Endothelial cell of hepatic sinusoid (primary cell): Measurements from ENCODE around the gene SMIM43.

ENCODE experiments used
- in situ Hi-C: cut with HindIII; loops from 2 replicates; pipeline ENCODE4 v1.10.0; 2017; ENCODE audit warnings: low sequenced_read_pairs

SMIM43 gene

DNA sequence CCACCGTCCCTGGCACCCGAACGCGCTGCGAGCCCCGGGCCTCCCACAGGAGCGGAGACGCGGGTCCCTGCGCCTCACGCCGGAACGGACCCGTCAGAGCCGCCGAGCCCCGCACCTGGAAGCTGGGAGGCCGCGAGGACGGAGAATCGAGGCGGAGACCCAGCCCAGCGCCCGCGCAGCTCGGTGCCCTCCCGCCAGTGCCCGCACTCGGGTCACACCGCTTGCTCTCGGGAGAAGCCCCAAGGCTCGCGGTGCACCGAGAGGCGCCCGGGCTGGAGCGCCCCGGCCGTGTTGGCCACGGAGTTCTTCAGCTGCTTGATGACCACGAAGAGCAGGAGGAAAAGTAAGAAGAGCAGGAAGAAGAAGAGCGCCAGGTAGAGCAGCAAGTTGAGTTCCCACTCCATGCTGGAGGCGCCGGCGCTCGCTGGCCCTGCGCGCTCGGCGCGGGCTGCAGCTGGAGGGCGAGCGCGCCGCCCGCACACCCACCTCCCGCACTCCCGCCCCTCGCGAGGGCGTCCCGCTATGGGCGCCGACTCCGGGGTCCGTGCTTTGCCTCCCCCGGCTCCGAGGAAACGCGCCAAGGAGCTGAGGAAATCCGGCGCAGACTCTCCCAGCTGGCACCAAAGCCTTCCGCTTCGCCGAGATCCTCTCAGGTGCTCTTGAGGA lies at the start of gene SMIM43:
Gene SMIM43, minus strand, starts transcription at position 463 of the 666 bp plus-strand sequence. Its CDS starts 59 bp downstream, at position 404.
- in situ Hi-C loops: no loop called here

DNA sequence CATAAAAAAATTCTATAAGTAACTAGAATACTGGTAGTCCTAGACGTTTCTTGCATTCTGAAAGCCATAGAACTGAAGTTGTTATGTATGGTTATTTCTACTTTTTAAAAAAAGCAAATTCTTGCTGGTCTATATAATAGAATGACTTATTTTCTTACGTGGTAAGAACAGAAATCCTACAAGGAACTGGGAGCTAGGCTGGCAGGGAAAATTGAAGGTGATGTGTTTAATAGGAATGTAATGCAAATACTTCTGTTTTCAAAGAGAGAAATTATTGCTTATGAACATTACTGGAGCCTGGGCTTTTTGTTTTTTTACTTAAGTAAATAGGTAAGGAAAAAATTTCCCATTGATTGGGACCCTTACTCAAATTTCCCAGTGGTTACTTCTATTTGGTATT lies 49.8 kb upstream of the SMIM43 start:
- in situ Hi-C loops: loop anchor here (10.0 kb wide), 2 partner anchors 100 to 130 kb away; no protein-coding TSS in a partner anchor

DNA sequence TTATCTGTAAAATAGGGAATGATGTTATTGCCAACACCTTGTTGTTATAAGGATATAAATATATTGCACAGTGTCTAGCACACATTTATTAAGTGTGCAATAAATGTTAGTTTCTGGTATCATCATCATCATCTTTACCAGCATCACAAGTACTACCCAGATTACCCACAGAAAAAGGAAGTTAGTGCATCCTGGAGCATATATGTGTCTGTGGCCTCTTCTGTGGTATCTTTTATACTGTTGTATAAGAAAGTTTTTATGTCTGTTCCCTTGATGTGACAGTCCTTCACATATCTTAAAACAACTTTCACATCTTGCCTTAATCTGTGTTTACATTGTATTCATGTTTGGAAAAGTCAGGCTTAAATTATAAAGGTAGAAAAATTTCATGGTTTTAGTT lies 46.2 kb upstream of the SMIM43 start:
- in situ Hi-C loops: loop anchor here (10.0 kb wide), 2 partner anchors 96 to 126 kb away; no protein-coding TSS in a partner anchor

DNA sequence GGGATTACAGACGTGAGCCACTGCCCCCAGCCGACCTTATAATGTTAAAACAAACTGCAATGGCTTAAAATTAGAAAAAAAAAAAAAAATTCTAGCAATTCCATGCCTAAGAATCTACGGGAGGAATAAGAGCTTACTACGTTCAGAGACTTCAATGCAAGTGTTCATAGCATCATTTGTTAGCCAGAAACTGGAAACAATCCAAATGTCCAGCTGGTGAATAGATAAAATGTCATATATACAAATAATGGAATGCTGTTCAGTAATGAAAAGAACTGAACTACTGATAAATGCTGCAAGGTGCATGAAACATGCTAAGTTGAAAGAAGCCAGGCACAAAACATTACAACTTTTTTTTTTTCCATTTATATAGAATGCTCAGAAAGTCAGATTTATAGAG lies 41.4 kb upstream of the SMIM43 start:
- in situ Hi-C loops: no loop called here

DNA sequence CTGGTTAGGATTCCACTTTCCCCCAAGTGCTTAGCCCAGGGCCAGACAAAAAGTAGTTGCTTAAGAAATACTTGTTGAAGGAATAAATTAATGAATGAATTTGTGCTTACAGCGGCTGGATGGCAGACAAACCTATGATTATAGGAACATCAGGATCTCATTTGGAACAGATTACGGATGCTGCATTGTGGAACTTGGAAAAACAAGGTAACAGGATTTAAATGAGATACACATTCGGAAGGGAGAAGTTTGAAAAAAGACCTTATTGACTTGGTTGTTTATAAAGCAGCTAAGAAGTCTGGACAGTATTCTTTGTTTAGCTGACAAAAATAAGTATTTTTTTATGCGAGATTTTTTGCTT lies 36.7 kb upstream of the SMIM43 start:
- in situ Hi-C loops: no loop called here

DNA sequence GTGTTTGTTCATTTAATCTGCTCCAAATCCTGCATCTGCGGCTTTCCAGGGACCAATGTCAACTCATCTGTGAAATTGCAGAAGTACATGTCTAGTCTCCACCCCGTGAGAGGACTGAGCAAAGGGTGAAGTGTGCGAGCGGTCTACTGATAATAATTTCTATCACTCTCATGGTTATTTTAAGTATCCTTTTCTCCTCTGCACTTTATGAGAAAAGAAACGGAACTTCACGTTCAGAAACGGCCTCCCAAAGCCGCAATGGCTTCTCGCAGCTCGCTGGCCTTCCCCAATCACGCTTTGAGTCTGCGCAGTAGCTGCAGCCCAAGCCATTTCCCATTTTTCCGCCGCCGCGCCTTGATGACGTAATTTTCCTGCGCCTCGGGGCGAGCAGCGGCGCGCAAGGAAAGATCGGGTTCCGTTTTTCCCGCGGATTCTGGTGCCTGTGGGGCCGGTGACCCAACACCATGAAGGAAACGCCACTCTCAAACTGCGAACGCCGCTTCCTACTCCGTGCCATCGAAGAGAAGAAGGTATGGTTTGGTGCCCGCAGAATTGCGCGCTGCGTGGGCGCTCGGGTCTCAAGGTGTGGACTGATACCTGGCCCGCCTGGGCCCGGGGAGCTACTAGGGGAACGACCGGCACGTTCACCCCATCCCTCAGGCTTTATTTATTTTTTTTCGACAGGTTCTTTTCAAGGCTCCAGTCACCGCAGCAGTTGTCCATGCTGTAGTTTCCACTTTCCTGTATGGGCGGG lies 36.2 kb upstream of the SMIM43 start, which contains the start of gene EXOSC9:
Gene EXOSC9, plus strand, starts transcription at position 363 of the 754 bp plus-strand sequence. Its CDS starts 102 bp downstream, at position 465.
- in situ Hi-C loops: no loop called here

DNA sequence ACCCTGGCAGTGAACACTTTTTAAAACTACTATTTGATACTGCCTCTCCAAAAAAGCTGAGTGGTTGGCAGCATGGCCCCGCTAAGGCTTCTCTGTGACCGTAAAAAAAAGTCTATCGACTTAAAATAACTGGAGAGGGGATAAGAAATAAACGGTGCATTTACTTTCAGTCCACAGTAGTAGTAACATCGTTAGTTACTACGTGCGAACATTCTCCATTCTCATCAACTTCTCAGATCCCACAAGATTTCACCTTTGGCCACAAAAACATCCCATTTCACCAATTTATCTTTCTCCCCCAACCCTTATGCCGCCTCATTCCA lies 35.6 kb upstream of the SMIM43 start:
- in situ Hi-C loops: no loop called here

DNA sequence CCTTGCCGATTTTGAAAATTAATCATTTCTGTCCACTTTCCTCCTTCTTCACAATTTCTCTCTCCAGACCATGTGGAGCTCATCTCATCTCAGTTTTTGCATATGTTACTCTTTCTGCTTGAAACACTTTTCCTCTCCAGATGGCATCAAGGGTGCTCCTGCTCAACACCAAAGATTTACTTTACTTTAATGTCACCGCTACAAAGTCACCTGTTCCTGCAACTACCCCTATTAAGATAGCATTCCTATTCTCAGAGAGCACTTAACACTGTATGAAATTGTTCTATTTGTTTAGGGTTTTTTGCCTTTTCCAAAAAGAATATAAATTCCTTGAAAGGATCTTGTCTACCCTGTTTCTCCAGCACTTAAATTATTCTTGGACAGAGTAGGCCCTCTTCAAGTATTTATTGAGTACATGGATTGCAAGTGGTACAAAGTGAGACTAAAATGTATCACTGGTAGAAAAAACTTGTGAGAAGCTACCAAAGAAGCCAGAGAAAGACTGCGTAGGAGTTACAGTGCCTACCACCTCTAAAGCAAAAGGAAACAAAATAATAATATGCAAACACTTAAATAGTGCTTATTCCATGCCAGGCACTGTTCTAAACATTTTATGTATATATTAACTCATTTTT lies 35.0 kb upstream of the SMIM43 start:
- in situ Hi-C loops: no loop called here

DNA sequence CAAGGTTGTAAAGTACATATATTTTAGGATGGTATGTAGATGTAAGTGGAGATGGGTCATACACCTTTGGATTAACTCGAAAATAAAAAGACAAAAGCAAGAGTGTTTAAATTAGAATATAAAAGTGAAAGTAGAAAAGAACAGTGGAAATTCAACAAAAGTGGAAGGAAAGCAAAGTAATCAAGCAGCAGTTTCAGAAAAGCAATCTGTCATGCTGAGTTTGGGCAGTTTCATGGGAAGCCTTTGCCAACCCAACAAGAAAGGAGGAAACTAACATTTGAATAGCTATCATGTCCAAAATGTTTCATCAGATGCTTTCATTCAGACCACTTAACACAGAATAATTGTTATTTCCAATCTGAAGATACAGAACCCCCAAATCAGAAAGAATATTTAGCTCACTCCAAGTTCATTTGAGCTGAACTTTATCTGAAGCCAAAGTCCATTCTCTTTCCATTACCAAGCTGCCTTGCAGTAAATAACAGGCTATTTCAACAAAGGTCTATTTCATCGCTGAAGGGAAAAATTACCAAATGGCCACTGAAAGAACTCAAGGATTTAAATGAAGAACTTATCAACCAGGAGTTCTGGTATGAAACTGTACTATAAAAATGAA lies 34.4 kb upstream of the SMIM43 start:
- in situ Hi-C loops: no loop called here

DNA sequence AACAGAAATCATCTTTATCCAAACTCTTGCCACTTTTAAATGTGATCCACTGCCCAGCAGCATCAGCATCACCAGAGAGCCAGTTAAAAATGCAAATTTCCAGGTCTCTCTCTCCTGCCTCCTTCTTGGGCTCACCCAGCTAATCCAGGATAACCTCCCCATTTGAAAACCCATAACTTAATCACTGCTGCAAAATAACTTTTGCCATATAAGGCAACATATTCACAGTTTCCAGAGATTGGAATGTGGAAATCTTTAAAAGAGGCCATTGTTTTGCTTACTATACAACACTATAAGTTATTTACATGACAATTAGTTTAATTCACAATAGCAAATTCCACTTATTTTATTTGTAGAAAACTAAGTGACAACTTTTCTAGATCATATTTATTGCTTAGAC lies 31.3 kb upstream of the SMIM43 start:
- in situ Hi-C loops: no loop called here

DNA sequence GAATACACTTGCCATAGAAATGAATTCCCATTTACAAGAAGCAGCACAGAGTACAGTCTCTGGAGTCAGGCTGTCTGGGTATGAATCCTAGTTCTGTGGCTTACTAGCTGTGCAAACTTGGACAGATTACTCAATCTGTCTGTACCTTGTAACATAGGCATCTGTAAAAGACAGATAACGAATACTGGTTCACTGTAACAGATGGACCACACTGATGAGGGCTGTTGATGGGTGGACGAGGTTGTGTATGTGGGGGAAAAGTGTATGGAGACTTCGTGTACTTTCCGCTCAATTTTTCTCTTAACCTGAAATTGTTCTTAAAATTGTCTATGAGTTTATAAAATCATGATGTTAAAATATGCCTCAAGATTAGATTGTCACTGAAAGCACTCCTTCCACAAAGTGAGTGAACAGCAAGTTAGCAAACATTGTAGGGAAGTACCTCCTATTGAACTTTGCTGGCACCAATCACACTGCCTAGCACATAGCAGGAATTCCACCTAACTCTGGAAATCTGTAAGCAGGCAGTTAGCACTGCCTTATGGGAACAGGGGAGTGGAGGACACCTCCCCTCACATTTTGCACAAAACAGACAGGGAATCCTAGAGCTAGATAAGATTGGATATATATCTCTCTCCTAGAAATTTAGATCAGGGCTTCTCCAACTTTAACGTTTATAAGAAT lies 29.7 kb upstream of the SMIM43 start:
- in situ Hi-C loops: no loop called here

DNA sequence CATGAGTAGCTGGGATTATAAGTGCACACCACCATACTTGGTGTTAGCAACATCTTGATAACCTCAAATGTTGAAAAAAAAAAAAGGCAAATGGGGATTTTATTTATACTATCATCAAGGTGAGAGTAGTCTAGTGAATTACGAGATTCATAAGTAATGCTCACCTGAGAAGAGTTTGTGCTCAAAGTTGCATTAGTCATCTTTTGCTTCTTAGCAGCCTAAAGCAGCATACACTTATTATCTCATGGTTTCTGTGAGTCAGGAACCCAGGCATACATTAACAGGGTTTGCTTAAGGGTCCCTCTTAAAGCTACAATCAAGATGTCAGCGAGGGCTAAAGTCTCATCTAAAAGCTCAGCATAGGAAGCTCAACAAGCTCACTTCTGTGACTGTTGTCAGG lies 28.0 kb upstream of the SMIM43 start:
- in situ Hi-C loops: no loop called here

DNA sequence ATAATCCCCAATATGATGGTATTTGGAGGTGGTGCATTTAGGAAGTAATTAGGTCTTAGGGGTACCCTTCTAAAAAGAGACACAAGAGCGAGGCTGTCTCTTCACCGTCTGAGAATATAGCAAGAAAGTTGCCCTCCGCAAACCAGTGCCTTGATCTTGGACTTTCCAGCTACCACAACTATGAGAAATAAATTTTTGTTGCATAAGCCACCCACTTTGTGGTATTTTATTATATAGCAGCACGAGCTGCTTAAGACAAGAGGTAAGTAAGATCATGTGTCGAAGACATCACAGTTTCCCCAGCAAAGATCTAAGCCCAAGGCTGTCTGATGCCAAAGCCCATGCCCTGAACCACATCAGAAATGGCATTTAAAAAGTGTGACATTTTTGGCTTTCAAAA lies 26.5 kb upstream of the SMIM43 start:
- in situ Hi-C loops: no loop called here

DNA sequence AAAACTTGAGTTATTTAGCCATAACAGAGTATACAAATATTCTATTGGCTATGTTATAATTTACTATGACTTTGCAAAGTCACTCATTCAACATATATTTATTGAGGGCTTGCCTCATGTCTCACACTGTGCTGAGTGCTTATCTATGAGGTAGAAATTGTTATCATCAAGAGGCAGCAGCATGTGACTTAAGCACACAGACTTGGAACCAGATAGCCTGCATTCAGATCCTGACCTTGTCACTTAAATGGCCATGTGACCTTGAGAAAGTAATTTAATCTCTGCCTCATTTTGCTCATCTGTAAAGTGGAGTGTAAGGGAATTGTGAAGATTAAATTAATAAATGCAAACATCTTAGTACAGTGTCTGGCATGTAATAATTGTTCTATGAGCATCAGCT lies 26.0 kb upstream of the SMIM43 start:
- in situ Hi-C loops: no loop called here

DNA sequence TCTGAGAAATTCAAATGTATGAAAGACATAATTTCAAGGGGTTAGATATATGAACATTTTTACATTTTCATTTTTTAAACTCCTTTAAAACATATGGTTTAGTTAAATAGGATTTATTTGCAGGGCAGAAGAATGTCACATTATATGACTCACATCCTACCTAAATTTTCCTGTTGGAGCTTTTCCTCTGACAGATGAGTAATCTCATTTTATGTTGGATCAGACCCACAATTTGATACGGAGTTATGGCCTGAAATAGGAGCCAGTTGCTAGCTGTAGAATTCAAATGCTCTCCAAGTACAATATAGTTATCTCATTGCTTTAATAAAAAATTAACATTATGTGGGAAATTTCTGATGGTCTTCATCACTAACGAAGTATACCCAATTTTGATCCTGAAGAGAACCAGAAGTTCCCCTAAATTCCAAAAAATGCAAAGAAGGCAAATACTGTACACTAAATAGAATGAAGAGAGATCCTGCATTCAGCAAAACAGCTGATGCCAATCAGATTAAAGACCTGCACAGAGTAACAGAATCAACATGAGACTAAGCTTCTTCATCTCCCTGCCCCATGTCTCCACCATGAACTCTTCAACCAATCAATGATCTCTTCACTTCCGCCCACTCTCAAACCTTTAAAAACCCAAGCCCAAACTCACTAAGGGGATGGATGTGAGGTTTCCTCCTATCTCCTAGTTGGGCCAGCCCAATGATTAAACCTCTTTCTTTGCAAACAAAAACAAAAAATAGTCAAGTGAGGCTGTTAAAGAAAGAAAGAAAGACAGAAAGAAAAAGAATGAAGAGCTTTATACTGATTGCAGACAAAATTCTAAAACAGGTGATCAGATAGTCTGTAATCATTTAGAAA lies 25.2 kb upstream of the SMIM43 start:
- in situ Hi-C loops: no loop called here

DNA sequence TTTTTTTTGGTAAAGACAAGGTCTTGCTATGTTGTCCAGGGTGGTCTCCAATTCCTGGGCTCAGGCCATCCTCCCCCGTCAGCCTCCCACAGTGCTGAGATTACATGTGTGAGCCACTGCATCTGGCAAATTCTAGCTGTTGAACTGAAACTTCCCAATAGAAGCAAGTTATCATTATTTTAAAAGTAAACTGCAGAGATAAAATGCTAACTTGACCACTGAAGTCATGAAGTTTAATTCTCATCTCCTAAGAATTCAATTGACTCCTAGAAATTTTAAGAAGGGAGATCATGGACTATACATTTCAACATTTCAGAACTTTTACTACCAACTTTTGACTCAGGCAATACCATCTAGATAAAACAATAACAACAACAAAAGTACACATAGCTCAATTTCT lies 24.5 kb upstream of the SMIM43 start:
- in situ Hi-C loops: no loop called here

DNA sequence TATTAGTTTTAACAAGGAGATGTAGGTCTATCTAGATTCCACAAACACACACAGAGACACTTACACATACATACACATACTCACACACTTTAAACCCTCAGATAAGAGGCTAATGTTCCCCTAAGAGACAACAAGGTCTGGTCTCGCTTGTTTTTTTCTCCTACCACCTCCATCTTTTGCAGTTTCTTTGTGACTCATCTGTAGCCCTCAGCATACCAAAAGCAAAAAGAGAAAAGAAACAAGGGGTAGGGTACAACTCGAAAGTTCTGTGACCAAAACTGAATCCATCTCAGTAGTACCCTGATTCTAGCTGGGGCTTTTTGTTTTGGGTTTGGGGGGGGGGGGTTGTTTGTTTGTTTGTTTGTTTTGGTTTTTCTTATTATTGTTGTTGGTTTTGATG lies 23.9 kb upstream of the SMIM43 start:
- in situ Hi-C loops: no loop called here

DNA sequence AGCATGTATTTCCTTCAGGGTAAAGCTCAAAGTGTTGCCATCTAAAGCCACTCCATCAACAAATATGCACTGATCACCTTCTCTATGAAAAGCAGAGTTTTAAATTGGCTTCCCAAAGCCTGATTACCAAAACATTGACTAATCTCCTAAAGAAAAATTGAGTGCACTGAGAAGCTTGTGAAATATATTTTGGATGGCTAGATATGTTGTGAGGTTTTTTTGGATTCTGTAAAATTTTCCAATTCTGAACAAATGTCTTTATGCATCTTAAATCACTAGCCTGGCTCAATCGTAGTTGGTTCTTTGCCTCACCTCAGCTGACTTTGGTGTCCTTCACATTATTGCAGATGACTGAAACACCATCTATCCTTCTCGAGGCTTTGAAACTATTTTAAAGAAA lies 21.3 kb upstream of the SMIM43 start:
- in situ Hi-C loops: no loop called here

DNA sequence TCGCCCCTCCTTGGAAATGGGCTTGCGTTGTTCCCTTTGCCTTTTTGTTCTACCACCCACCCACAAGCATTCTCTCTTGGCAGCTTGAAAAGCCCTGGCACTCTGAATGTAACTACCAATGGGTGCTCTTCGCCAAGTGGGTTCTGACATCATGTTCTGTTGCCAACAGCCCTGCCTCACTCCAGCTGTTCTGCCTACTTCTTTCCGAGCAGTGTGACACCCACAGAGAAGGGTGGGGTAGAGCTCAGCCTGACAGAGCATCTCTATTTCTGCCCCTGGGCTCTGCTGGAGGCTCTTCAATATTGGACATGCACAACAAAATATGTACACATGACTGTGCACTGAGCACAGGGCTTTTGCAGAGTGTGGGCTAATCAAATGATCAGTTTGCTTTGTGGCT lies 20.5 kb upstream of the SMIM43 start:
- in situ Hi-C loops: no loop called here

DNA sequence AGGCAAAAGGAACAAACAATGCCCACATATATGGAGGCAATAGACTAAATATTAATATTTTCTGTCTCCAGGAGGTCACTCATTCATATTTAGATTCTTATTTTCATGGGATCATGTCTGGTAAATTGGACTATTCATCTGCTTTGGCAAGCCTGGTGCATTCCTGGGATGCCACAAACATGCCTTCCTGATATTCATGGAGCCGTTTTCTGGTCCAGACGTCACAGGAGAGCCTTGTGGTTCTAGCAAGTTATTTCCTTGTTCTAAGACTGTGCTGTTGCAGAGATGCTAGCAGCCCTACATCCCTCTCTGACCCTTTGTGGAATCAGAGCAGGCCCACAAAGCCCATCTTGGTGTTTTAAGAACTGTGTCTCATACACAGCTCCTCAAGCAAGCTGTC lies 20.0 kb upstream of the SMIM43 start:
- in situ Hi-C loops: loop anchor here (5.0 kb wide), 1 partner anchor 58 kb away; no protein-coding TSS in a partner anchor
